Measurements from ENCODE around the gene GAS2L1.
A peak's percentile ranks its signal among the peaks of the same experiment; 100 is the strongest.

The GAS2L1 gene

DNA sequence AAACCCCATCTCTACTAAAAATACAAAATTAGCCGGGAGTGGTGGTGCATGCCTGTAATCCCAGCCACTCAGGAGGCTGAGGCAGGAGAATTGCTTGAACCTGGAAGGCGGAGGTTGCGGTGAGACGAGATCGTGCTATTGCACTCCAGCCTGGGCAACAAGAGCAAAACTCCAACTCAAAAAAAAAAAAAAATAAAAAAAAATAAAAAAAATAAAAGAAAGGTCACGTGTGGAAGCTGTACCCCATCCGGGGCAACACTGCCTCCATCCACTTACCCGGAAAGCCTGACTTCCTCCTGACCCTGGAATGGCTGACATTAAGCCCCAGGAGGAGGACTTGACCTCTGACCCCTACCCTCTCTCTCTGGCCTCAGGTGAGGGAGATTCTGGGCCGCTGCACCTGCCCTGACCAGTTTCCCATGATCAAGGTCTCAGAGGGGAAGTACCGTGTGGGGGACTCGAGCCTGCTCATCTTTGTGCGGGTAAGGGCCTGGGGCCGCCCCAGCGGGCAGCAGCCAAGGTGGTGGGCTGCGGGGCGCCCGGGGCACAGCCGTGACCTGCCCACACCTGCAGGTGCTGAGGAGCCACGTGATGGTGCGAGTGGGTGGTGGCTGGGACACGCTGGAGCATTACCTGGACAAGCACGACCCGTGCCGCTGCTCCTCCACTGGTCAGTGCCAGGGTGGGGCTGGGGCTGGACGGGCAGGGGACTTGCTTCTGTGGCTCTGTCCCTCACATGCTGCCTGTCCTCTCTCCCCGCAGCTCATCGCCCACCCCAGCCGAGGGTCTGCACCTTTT lies 3.8 kb downstream of the GAS2L1 start:
- DNase-seq, result no peak

DNA sequence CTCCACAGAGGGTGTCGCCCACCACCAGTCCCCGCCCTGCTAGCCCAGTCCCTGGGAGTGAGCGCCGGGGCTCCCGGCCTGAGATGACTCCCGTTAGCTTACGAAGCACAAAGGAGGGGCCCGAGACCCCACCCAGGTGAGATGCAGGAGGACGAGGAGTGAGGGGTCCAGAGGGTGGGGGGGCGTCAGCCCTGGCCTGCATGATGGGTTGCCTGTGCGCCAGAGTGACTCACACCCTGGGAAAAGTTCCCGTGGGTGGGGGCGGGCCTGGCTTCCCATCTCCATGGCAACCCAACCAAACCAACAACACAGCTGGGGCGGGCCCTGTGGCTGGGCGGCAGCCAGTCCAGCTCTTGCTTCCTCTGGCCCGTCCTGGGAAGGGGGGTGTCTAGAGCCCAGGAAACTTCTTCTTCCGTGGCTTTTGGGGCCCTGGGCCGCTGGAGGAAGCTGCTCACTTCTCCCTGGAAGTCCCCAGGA lies 4.5 kb downstream of the GAS2L1 start:
- DNase-seq, result peak; percentile 53

DNA sequence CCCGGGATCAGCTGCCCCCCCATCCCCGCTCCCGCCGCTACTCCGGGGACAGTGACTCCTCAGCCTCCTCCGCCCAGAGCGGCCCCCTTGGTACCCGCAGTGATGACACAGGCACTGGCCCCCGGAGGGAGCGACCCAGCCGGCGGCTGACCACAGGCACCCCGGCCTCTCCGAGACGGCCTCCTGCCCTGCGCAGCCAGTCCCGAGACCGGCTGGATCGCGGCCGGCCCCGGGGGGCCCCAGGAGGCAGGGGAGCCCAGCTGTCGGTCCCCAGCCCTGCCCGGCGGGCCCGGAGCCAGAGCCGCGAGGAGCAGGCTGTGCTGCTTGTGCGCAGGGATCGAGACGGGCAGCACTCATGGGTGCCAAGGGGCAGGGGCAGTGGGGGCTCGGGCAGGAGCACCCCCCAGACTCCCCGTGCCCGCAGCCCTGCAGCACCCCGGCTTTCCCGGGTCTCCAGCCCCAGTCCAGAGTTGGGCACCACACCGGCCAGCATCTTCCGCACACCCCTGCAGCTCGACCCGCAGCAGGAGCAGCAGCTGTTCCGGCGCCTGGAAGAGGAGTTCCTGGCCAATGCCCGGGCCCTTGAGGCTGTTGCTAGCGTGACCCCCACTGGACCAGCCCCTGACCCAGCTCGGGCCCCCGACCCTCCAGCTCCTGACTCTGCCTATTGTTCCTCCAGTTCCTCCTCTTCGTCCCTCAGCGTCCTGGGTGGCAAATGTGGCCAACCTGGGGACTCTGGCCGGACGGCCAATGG lies 5.2 kb downstream of the GAS2L1 start:
- no peak for DNase-seq

DNA sequence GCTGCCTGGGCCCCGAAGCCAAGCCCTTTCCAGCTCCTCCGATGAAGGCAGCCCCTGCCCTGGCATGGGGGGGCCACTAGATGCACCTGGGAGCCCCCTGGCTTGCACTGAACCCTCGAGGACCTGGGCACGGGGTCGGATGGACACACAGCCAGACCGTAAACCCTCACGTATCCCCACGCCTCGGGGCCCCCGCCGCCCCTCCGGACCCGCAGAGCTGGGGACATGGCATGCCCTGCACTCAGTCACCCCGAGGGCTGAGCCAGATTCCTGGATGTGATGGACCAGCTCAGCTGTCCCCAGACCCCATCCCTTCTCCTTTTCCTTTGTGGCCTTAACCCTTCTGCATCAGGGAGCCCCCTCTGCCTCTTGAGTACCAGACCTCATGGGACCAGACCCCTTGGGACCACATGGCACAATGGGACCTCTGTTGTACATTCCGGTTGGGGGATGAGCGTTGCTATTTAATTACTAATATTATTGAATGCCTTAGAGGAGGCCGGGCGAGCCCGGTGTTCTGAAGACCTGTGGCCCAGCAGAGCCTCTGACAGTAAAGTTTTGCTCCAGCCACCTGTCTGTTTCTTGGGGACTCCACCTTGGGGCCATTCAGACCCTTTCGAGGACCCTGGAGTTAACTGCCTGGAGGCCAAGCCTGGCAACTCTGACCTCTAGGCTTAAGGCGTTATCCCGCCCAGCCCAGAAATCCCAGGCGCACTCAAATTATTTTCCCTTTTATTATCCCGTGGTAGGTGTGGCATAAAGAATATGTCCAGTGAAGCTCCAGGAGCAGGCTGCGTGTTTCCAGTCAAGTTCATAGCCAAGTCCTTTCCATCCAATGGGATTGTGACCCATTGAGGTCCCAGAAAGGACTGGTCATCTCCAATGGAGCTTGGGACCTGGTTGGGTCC lies 6.0 kb downstream of the GAS2L1 start:
- no peak for DNase-seq

DNA sequence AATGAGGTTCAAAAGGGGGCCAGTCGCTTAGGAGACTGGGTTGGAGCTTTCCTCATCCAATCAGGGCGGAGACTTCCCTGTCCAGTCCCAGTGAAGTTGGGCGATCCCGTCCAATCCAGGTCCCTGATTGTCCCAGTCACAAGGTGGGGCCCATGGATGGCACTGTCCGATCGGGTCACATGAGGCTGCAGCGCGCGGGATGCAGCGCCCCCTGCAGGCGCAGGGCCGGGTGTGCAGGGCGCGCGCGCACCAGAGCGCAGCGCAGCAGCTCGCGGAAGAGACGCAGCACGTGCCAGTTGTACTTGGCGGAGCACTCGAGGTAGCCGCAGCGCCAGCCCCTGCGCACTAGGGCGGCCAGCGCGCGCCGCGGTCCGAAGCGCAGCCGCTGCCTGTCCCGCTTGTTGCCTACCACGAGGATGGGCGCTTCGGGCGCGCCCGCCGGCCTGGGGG lies 6.7 kb downstream of the GAS2L1 start:
- no peak for DNase-seq

DNA sequence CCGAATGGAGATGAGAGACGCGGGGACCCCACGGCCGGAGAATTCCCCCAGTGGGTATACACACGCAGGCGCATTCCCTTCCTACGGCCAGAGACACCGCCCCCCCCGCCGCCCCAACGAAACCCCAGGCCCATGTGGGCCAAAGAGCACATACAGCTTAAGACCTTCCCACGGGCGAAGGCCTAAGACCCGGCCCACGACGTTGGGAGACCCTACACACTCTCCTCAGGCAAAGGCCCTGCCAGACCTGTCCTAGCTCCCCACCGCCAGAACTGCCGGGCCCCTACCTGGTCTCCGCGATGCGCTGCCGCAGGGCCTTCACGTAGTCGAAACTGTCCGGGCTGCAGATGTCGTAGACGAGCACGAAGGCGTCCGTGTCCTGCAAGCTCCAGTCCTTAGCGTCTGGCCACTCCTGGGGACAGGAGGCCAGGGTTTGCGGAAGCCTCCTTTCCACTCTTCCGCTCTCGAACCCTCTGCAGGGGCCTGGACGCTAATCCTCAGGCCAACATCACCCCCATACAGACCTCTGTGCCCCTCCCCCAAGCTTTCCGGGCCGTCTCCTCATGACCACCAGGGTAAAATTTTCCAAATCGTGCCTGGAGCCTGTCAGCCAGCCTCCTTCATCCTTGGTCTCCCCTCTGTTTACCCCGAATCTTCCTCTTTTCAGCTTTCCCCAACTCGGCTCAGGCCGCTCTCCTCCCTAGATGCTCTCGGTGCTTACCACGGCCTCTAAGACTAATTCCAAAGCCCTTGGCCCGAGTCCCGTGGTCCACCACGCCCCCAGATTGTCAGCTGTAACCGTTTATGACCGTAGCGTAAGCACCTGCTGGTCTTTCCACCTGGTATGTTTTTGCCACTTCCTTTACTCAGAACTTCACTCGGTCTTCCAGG lies 7.4 kb downstream of the GAS2L1 start:
- no peak for DNase-seq

DNA sequence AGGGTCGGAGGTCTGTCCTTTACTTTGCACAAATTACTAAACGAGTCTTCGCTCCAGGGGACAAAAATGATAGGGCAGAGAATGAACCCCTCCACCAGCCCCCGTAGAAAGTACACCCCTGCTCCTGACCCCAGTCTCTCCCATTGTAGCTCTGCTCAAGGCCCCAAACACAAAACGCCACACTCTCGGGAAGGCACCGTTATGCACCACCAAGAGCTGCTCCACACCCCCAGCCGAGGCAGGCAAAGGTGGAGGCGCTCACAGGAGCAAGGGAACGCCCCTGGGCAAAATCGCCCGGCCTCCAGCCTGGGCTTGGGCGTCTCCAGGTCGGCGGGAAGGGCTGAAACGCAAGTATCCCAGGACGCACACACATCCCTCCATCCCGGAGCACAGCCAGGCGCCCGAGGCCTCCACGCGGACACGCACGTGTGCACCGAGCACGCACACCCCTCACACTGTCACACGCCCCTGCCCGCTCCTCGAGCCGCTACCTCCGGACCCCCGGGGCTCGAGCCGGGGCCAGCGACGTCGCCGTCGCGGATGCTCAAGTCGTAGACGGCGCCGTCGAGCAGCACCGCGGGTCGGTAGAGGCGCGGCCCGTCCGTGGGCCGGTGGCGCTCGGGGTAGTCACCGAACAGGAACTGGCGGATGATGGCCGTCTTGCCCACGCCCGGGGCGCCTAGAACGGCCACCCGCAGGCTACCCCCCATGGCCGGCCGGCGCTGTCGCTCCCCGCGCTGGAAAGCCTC lies 8.3 kb downstream of the GAS2L1 start:
- DNase-seq, result no peak

DNA sequence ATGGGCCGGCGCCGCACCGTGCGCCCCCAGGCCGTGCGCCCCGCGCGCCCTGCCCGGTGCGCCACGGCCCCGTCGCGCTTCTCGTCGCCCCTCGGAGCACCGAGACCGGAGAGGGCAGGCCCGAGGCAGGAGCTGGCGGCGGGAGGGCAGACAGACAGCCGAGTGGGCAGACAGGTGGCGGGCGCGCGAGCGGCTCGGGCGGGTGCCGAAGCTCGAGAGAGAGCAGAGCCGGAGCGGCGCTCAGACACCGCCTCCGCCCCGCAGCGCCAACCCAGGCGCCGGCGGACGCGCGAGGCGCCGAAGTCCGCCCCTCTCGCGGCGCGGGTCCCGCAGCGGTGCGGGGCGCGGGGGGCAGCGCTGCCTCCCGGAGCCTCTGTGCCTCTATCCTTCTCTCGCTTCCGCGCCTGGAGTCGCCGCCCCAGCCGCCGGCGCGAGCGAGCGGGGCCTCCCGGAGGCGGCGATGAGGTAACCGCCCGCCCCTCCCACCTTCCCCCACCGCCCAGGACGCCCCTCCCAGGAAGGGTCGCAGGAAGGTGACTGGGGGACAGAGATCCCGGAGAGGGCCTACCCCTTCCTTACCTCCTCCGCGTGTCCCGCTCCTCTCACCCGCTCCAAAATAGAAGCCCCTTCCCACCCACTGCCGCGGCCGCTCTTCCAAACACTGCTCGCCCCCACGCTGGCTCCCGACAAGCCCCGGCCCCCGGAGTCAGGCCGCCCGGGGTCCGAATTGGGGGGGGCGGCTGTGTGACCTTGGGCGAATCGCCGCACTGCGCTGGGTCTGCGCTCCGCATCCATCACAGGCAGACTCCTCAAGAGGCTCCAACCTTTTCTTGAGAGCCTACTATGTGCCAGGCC lies 9.1 kb downstream of the GAS2L1 start, which contains the start of gene RASL10A:
TSS of gene RASL10A (minus strand) at position 412 of the 855 bp plus-strand sequence. CDS start 451 bp downstream, outside the sequence.
- DNase-seq, result no peak

DNA sequence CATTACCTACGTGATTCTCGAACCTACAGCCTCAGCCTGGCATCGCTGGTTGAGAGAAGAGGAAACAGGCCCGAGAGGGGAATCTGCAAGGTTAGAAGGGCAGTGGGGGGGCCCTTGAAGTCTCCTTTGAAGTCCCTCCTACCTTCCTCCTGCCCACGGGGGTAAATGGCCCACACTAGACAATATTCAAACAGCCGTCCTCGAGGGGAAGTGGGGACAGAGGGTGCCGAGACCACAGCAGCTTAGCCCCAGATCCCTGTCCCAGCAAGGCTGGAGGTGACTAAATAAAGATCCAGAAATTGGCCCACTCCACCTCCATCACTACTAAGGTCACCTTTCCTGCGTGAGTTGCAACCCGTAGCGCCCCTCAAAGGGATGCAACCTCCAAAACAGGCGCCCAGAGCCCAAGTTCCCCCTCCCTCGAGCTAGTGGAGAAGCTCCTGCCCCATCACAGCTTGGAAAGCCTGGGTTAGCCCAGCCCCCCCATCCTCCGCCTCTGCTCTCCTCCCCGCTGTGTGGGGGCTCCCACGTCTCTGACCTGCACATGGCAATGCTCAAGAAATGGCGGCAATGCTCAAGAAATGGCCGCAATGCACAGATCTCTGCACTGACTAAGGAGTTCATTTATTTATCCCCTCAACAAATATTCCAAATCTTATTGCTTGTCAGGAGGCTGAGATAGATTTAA lies 9.8 kb downstream of the GAS2L1 start:
- DNase-seq, result no peak

DNA sequence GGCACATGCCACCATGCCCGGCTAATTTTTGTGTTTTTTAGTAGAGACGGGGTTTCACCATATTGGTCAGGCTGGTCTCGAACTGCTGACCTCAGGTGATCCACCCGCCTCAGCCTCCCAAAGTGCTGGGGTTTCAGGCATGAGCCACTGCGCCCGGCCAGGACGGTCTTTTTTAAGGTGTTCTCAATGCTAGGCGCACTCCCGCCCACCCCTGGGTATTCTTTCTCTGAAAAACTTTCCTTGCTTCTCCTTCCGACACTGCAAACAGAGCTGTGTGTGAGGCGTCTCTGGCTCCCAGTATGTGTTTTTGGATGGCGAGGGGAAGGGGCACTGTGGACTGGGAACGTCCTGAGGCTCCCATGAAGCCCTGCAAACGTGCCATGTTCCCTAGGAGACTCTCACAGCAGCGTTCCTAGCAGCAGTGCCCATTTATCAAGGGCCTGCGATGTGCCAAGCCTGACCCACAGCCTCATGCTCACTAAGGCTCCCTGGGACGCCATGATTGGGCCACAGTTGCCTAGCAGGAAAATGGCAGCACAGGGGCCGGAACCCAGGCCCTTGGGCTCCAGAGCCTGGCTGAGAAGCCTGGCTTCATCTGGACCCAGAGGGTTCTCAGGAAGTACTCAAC lies 11.5 kb downstream of the GAS2L1 start:
- no peak for DNase-seq

DNA sequence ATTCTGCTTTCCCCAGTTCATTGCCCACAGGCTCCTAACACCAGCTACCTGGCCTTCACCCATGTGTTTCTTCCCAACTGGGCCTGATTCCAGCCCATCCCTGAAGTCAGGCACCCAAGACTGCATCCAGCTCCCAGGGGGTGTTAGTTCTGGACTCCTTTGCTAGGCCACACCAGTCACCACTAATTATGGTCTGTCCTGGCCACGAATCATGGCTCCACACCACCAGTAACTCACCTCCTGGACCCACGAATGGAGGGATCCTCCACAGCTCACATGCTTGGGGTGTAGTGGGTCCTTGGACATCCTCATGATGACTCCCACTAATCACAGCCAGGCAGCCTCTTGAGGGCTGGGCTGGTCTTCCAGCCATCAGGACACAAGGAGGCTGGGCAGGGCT lies 12.6 kb downstream of the GAS2L1 start:
- no peak for DNase-seq

DNA sequence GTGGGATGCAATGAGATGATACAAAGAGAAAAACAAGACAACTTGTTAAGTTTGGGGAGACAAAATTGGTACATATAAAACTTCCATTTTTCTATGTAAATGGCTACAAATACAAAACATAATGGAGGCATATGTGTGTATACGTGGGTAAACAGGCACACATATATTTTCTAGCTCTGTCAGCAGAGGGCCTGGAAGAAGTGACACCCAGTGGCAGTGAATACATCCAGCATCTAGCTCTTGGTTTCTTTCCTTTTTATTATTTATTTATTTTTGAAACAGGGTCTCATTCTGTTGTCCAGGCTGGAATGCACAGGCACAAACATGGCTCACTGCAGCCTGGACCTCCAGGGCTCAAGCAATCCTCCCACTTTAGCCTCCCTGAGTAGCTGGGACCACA lies 14.1 kb downstream of the GAS2L1 start:
- no peak for DNase-seq

DNA sequence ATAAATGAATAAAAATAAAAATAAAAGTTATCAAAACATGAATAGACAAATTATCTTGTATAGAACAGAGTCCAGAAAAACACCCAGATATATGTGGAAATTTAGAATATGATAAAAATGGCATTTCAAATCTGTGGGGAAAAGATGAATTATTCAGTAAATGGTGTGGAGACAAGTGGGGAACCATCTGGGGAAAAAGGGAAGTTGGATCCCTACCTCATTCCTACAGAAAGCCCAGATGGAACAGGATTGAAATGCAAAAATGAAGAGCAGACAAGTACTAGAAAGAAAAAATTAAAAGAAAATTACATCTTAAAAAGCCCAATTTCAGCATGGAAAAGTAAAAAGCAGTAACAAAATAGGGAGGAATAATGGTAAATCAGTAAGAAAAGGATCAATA lies 17.2 kb downstream of the GAS2L1 start:
- no peak for DNase-seq

DNA sequence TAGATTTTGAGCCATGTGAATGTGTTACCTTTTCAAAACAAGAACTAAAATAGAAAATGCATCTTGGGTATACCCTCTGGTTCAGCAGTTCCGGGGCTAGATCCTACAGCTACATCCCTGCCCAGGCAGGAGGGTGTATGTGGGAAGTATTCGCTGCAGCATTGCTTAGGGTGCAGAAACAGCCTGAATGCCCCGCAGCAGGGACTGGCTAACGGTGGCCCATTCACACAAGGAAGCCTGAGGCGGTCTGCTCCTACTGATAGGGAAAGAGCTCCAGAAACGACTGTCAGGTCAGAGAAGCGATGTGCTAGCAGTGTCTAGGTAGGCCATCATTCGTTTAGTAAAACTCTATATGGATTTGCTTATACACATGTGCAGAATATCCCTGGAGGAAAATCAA lies 18.9 kb downstream of the GAS2L1 start:
- DNase-seq, result no peak

DNA sequence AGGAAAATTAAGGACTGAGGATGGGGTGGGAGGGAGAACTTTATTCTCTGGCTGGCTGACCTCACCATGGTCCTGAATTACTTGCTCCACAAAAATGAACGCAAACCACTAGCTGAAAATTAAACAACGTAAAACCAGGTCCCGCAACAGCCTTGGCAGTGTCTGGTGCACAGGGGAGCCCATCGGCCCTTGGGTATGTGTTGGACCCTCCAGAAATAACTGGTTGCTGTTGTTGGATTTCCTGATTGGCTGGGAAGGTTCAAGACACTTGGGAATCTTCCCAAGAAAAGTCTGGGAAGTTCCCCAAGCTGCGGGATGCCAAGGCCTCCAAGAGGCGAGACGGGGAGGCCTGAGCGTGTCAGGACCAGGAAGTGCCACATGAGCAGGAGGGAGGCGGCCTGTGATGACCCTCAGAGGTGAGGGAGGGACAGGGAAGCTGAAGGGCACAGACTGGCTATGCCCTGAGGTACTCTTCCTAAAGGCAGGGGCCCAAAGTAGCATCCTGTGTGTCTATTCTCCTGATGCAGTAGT lies 19.4 kb downstream of the GAS2L1 start:
- no peak for DNase-seq

DNA sequence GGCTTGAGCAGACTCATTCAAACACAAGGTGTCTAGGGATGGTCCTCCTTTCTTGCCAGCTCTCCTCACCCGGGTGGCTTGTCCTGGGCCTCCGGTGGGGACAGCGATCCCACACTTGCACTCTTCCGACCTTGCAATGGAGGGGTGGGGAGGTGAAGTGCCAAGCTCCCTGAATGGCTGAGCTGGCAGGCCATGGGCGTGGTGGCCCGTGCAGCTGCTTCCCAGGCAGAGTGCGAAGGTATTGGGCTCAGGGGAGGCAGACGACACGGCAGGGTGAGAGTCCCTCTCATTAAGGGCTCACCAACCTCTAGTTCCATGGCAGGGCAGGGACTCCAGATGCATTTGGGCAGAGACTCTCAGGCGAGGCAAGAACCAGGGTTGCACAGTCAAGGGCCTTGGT lies 20.0 kb downstream of the GAS2L1 start:
- no peak for DNase-seq

DNA sequence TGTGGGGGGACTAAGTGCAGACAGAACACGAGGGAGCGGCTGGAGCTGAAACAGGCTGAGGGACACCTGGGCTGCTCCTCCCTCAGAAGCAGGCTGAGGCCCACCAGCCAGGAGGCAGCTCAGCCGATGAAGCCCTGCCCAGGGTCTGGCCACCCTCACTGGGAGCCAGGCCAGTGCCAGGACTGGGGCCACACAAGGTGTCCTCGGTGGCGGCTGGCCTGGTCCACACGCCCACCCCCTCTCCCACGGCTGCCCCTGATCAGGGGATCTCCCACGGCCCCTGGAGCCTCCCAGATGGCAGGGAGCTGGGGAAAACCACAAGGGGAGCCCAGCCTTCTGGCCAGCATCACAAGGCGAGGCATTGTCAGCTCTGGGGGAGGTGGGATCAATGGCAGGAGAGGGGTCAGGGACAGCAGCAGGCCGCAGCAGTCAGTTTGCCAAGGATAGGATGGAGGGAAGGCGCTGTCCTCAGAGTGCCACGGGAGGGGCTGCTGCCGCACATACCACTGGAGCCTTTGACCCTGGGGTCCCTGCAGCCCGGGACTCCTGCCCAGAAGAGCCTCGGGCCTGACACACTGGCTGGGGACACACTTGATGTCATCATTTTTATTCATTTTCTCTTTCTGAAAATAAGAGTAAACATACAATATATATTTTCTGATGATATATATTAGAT lies 20.8 kb downstream of the GAS2L1 start:
- no peak for DNase-seq

DNA sequence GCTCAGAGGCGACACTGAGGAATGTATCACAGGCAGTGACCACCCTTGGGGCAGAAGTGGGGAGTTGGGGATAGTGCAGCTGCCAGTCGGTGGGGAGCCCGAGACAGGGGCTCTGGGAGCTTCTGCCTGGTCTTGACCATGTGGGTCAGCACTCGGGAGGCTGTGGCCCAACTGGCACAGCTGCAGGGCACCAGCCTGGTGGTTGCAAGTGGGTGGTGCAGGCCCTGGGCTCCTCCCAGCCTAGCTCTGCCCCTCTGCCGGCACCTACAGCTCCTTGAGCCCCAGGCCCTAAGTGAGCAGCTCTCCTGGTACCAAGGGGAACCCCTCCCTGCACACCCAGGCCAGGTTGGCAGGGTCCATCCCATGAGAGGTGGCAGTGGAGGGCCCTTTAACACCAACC lies 21.6 kb downstream of the GAS2L1 start:
- DNase-seq, result no peak

Measured in NCI-H2029 (cell line).